DND-41 (cell line): Measurements from ENCODE around the gene HIGD1A.

ENCODE experiments used
- ATAC-seq: fragments of 200-7000 bp; cut with Tn5 transposase; 3 replicates; pipeline ENCODE4 v1.9.1; 2021; ENCODE audit warnings: low read depth; ENCODE audit not compliant: insufficient read depth
- DNase-seq: peaks from one replicate; pipeline ENCODE4 v3.0.0-alpha.2; 2020
- H2AFZ ChIP-seq: 2 replicates; pipeline ENCODE4 v1.6.0; 2012; ENCODE audit warnings: low read depth, low read length
- H3K27ac ChIP-seq: 2 replicates; pipeline ENCODE4 v1.5.1; 2012; ENCODE audit warnings: low read length, inconsistent platforms
- H3K27me3 ChIP-seq: fragments of 200-600 bp; sonication (generic); 2 replicates; pipeline ENCODE4 v1.6.0; 2012; ENCODE audit warnings: low read length, mild to moderate bottlenecking, inconsistent platforms; ENCODE audit not compliant: insufficient read depth, poor library complexity
- H3K36me3 ChIP-seq: 2 replicates; pipeline ENCODE4 v1.5.1; 2012; ENCODE audit warnings: low read length, inconsistent platforms; ENCODE audit not compliant: insufficient read depth
- H3K4me1 ChIP-seq: 2 replicates; pipeline ENCODE4 v1.5.1; 2012; ENCODE audit warnings: mild to moderate bottlenecking, low read length; ENCODE audit not compliant: insufficient read depth
- H3K4me2 ChIP-seq: 2 replicates; pipeline ENCODE4 v1.6.0; 2012; ENCODE audit warnings: mild to moderate bottlenecking, moderate library complexity, low read length, inconsistent platforms; ENCODE audit not compliant: insufficient read depth
- H3K4me3 ChIP-seq, 2 experiments: fragments of 200-600 bp in 1 of 2; shearing (Covaris generic) in 1 of 2; 2 replicates each; pipeline ENCODE4 v1.5.1; 2012 to 2016; ENCODE audit warnings: inconsistent platforms in 2 of 2, low read length in 2 of 2, mild to moderate bottlenecking in 2 of 2, low read depth in 1 of 2, moderate library complexity in 1 of 2
- H3K79me2 ChIP-seq: 2 replicates; pipeline ENCODE4 v1.6.0; 2012; ENCODE audit warnings: low read length, inconsistent platforms; ENCODE audit not compliant: insufficient read depth
- H3K9ac ChIP-seq: 2 replicates; pipeline ENCODE4 v1.6.0; 2012; ENCODE audit warnings: low read depth, mild to moderate bottlenecking, inconsistent platforms, low read length, moderate library complexity
- H3K9me3 ChIP-seq: 2 replicates; pipeline ENCODE4 v1.5.1; 2012; ENCODE audit warnings: low read length, moderate library complexity, mild to moderate bottlenecking, inconsistent platforms; ENCODE audit not compliant: insufficient read depth, severe bottlenecking
- H4K20me1 ChIP-seq: 2 replicates; pipeline ENCODE4 v1.6.0; 2012; ENCODE audit warnings: low read length; ENCODE audit not compliant: insufficient read depth
- EZH2 ChIP-seq: IDR thresholded peaks from 3 replicates; pipeline ENCODE4 v1.6.1; 2012; ENCODE audit warnings: borderline replicate concordance, low read depth, mild to moderate bottlenecking, moderate library complexity, low read length, inconsistent platforms; ENCODE audit not compliant: severe bottlenecking
- TF ChIP-seq, protein P1 (sequence below): IDR thresholded peaks from 2 replicates; pipeline ENCODE4 v1.5.1; 2012; ENCODE audit warnings: borderline replicate concordance, low read length, moderate library complexity, mild to moderate bottlenecking; ENCODE audit not compliant: poor library complexity, severe bottlenecking; ENCODE audit errors: extremely low read depth

HIGD1A gene

GRCh38 chr3:42829628-42830436 is 25.5 kb upstream of the HIGD1A start:
- Histone ChIP-seq H4K20me1 (no peaks in the 10 kb centered on the region), H3K27me3 (peaks cover 5% of the 10 kb centered on the region), H3K27ac (no peak overlapping the region), H3K79me2 (no peaks in the 10 kb centered on the region), H3K9me3 (no peaks in the 10 kb centered on the region), H3K4me3 (no peak overlapping the region), H3K9ac (no peak overlapping the region), H3K4me2 (no peak overlapping the region), H3K4me1 (no peaks in the 10 kb centered on the region), H3K36me3 (no peaks in the 10 kb centered on the region), H2AFZ (no peak overlapping the region)
- TF ChIP-seq EZH2 = no peak
- TF ChIP-seq, protein P1, sequence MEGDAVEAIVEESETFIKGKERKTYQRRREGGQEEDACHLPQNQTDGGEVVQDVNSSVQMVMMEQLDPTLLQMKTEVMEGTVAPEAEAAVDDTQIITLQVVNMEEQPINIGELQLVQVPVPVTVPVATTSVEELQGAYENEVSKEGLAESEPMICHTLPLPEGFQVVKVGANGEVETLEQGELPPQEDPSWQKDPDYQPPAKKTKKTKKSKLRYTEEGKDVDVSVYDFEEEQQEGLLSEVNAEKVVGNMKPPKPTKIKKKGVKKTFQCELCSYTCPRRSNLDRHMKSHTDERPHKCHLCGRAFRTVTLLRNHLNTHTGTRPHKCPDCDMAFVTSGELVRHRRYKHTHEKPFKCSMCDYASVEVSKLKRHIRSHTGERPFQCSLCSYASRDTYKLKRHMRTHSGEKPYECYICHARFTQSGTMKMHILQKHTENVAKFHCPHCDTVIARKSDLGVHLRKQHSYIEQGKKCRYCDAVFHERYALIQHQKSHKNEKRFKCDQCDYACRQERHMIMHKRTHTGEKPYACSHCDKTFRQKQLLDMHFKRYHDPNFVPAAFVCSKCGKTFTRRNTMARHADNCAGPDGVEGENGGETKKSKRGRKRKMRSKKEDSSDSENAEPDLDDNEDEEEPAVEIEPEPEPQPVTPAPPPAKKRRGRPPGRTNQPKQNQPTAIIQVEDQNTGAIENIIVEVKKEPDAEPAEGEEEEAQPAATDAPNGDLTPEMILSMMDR = no peak
- DNase-seq = no peak
- ATAC-seq = no peak

- H3K9me3 ChIP-seq = no peaks in the 10 kb centered on the region
- H3K9ac ChIP-seq = no peak overlapping the region
- no peaks in the 10 kb centered on the region for H3K4me1 ChIP-seq
- H3K27ac ChIP-seq = no peak overlapping the region
- H3K27me3 ChIP-seq = peaks cover 5% of the 10 kb centered on the region
- no peak overlapping the region for H3K4me2 ChIP-seq
- H3K4me3 ChIP-seq = no peak overlapping the region
- H3K36me3 ChIP-seq = no peaks in the 10 kb centered on the region
- DNase-seq = no peak
- H3K79me2 ChIP-seq = no peaks in the 10 kb centered on the region
- H4K20me1 ChIP-seq = no peaks in the 10 kb centered on the region
- H2AFZ ChIP-seq = no peak overlapping the region
- ATAC-seq = no peak
- no peak for TF ChIP-seq EZH2
- TF ChIP-seq, protein P1 = no peak
Observed at GRCh38 chr3:42829083-42829627, 24.9 kb upstream of the HIGD1A start.

DNA sequence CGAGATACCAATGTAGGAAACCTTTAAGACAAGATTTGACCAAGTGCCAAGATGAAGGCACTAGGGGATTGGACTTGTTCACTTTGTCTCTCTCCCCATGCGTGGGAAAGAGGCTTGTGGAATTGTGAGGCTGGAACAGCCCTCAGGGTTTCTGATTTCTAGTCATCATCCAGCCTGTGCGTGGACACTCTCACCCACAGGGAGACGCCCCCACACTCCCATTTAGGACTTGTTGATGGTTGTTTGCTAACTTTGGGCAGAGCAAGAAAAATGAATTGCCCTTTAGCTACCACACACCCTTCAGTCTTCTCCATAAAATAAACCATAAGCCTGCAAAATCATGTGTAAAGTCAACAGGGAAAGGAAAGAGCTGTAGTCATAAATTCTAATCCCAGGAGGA is 23.4 kb upstream of the HIGD1A start:
- Histone ChIP-seq H3K27me3 (peaks cover 5% of the 10 kb centered on the region), H3K4me2 (no peak overlapping the region), H3K9me3 (no peaks in the 10 kb centered on the region), H3K27ac (no peak overlapping the region), H3K9ac (no peak overlapping the region), H3K36me3 (no peaks in the 10 kb centered on the region), H4K20me1 (no peaks in the 10 kb centered on the region), H3K4me1 (no peaks in the 10 kb centered on the region), H3K4me3 (no peak overlapping the region), H3K79me2 (no peaks in the 10 kb centered on the region), H2AFZ (no peak overlapping the region)
- DNase-seq = no peak
- no peak for ATAC-seq
- no peak for TF ChIP-seq EZH2
- TF ChIP-seq, protein P1 = no peak
